GM08714 (cell line): ENCODE data around the gene FECH.

ENCODE experiments used
- H3K4me3 ChIP-seq: fragments of 200-500 bp; sonication (Bioruptor generic); 2 replicates; pipeline ENCODE4 v1.5.1; 2014; ENCODE audit warnings: mild to moderate bottlenecking, low read length, inconsistent platforms
- ZNF274 ChIP-seq: IDR thresholded peaks from 2 replicates; pipeline ENCODE4 v1.6.1; 2012; ENCODE audit warnings: mild to moderate bottlenecking, low read depth, low read length

The FECH gene

GRCh38 chr18:57559314-57559713 is 27.2 kb downstream of the FECH start:
- no peak for TF ChIP-seq ZNF274
- no peak overlapping the region for H3K4me3 ChIP-seq

- no peak overlapping the region for H3K4me3 ChIP-seq
- no peak for TF ChIP-seq ZNF274
Measured at GRCh38 chr18:57555134-57555533, 31.4 kb downstream of the FECH start.

DNA sequence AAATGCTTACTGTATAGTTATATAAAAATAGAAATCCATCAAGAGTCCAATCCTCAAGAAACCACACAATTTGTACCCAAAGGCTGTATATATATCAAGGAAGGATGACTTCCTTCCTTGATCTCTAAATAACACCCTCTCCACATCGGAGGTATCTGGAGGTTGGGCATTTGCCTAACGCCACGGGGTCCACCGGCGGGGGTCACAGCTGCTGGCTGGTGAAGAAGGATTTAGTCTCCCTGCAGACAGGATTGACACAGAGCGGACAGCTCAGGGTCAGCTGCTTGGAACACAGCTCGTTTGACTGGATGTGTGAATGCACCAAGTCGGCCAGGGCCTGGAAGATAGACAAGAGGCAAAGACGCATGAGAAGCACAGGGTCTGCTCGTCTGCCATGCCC is 36.0 kb downstream of the FECH start:
- no peak for TF ChIP-seq ZNF274
- H3K4me3 ChIP-seq = no peak overlapping the region

DNA sequence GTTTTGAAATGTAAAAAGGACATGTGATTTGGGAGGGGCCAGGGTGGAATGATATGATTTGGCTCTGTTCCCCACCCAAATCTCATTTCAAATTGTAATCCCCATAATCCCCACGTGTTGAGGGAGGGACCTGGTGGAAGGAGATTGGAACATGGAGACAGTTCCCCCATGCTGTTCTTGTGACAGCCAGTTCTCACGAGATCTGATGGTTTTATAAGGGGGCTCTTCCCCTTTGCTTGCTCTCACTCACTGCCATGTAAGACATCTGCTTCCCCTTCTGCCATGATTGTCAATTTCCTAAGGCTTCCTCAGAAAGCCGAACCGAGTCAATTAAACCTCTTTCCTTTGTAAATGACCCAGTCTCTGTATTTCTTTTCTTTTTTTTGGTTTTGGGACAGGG is 39.2 kb downstream of the FECH start:
- no peak overlapping the region for H3K4me3 ChIP-seq
- no peak for TF ChIP-seq ZNF274

DNA sequence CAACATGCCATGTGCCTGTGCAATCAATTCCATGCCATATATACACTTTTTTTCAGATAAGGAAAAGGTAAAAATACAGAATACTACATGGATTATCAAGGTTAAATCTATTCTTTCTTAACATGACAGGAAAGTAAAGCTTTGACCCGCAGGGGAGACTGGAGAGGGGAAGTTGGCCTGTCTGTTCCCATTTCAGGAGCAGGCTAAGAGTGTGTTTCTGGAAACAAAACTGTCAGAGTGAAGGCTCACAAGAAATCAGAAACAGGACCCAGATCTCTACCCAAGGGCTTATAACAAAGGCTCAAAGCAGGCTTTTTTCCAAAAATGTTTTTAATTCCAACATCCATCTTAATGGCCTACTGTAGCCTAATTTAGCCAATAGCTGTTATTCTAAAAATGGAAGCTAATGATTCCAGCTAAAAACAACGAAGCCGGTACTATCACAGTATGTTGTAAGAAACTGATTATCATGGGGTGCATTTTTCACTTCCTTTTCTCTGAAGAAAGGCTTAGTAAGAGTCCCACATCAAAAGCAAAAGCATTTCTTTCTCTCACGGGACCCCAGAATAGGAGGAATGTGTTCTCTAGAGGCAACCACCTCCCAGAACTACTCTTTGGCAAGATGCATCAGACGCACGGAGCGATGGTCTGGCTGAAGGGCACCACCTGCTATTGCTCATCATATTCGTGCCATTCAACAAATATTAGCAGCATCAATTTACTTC is 41.4 kb downstream of the FECH start:
- no peak for TF ChIP-seq ZNF274

DNA sequence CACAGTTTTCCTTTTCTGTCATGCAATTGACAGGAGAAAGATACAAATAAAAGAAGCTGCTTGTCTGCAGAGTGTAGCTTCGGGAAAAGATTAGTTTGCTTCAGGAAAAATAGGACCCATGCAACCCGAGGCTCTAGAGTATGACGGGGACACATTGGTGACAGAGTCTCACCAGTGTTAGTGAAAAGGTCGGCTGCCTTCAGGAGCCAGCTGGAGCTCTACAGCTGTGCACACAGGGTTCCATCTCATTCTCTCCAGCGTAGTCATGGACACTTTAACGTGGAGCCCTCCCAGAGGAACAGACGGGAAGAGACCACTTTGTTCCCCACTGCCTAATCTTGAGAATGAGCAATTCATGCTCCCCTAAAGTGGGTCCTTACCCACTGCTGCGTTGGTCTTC is 42.9 kb downstream of the FECH start:
- TF ChIP-seq ZNF274 = no peak
- H3K4me3 ChIP-seq = no peak overlapping the region

More for the DNA sequence above, 41.4 kb downstream of the FECH start:
- no peak overlapping the region for H3K4me3 ChIP-seq

DNA sequence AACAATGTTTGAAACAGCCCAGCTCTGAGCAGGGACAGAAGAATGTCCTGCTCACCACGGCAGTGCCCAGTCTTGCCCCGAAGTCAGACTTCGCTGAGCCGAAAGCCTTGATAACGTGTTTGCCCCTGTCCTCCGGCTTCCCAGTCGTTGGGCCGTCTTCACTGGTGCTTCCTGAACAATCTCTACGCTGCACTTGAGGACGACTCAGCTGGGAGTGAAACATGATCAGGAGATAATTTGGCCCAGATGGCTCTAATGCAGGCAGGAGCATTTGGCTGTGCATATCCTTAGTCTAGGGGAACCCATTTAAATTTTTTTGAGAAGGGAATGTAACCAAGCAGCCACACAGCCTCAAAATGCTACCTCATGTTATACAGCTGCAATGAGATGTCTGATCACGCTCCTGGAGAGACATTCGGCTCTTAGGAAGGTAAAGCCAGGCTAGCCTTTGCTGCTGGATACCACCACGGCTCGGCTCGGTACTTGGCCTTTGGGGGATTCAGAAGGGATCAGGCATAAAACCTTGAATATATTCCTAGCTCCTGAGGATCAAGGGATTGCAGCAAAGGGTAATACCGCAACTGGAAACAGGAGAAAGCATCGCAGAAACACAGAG is 43.6 kb downstream of the FECH start:
- TF ChIP-seq ZNF274 = no peak
- H3K4me3 ChIP-seq = no peak overlapping the region

GRCh38 chr18:57542126-57542525 is 44.4 kb downstream of the FECH start:
- H3K4me3 ChIP-seq = no peak overlapping the region
- no peak for TF ChIP-seq ZNF274

DNA sequence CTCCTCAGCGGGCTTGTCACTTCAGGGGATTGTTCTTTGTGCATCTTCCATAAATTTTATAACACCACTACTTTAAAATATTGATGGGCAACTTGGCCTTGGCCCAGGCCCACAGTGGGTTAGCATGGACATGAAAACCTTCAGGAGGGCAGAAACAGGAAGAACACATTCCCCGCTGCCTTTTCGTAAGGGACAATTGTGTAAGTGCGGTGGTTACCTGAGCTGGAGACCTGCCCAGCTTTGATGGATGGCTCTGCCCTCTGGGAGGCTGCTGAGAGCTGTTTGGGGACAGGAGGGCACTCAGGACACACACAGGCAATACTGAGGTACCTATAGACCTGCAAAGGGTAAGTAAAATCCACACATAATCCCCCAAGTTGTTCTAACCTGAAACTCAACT is 46.8 kb downstream of the FECH start:
- TF ChIP-seq ZNF274 = no peak
- H3K4me3 ChIP-seq = no peak overlapping the region

- no peak overlapping the region for H3K4me3 ChIP-seq
- no peak for TF ChIP-seq ZNF274
Measured at GRCh38 chr18:57538614-57539013, 47.9 kb downstream of the FECH start.

DNA sequence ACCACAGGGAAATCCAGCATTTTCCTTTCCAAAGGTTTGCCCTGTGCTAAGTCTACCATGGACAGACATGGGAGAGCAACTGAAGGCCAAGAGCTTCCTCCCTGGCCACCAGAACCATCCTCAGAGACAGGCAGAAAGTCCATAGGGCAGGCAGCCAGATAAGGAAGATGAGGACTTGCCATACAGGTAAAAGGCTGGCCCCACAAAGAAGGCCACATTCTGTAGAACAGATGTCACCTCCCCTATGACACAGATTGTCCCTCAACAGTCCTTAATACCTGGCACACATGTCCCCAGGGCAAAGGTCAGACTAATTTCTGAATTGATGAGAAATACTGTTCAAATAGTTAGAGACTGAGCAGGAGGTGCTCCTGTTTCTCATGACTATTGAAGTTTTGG is 52.0 kb downstream of the FECH start:
- TF ChIP-seq ZNF274 = no peak
- H3K4me3 ChIP-seq = no peak overlapping the region

DNA sequence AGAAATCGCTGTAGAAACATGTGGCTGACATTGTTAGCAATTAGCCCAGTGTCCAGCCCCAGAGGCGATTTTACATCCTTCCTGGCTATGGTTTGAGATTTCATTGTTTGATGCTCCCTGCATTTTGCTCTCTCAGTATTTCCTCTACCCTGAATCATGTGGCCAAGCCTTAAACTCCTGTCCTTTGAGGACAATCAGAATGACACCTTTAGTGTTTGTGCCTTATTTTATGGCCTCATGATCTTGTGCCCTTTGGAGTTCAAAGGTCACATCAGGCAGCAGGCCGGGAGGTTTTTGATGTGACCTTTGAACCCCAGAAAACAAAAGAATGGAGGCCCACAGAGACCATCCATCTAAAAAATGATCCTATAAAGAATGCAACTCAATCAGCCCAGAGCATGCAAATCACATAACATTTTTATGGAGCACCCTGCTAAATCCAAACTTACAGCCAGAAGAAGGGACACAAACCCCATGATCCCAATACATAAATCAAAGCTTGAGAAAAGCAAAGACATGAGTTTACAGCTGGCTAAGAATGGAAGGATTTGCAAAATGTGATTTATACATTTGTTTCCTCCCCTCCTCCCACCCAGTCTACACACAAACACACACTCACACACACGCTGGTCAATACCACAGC is 52.5 kb downstream of the FECH start:
- H3K4me3 ChIP-seq = no peak overlapping the region
- no peak for TF ChIP-seq ZNF274

- no peak overlapping the region for H3K4me3 ChIP-seq
- TF ChIP-seq ZNF274 = no peak
Measured at GRCh38 chr18:57533006-57533867, 53.3 kb downstream of the FECH start.

- no peak overlapping the region for H3K4me3 ChIP-seq
- TF ChIP-seq ZNF274 = no peak
Measured at GRCh38 chr18:57529151-57529550, 57.4 kb downstream of the FECH start.
